MCF 10A (cell line): Measurements from ENCODE around the gene GLCCI1. TPM values are rescaled to one million over a fixed set of nuclear protein-coding genes. Genes with fewer than 3 reads are reported as not detected.

ENCODE experiments used
- BruUV-seq: library from RNA; stranded (reverse); fragments of 400-500 nt; replicated peaks from 2 replicates; lab custom pipeline; 2021; lab: Mats Ljungman, UMichigan
- CTCF ChIA-PET: fragments of 300-600 bp; sonication (Branson Sonifier 250); formaldehyde crosslinking; extraction: SDS; loops from one replicate; lab custom pipeline; 2021; ENCODE audit warnings: antibody characterized with exemption, inconsistent platforms; lab: Yijun Ruan, JAX
- POLR2A ChIA-PET: fragments of 300-600, 350-650 bp; sonication (Branson Sonifier 250); formaldehyde crosslinking; extraction: SDS; loops from one replicate; lab custom pipeline; 2020; ENCODE audit warnings: antibody characterized with exemption, inconsistent platforms; lab: Yijun Ruan, JAX
- DNase-seq: peaks from one replicate; pipeline ENCODE4 v3.0.0-alpha.2; 2018; ENCODE audit not compliant: unreplicated experiment
- H3K27ac Mint-ChIP-seq: one replicate; pipeline ENCODE4 v1.8.0; 2022; ENCODE audit warnings: mild to moderate bottlenecking, low read depth, mixed read lengths; ENCODE audit not compliant: unreplicated experiment
- H3K27me3 Mint-ChIP-seq: one replicate; pipeline ENCODE4 v1.8.0; 2022; ENCODE audit warnings: mixed read lengths; ENCODE audit not compliant: insufficient read depth, unreplicated experiment
- H3K36me3 Mint-ChIP-seq: one replicate; pipeline ENCODE4 v1.8.0; 2022; ENCODE audit warnings: mild to moderate bottlenecking, moderate library complexity, mixed read lengths; ENCODE audit not compliant: insufficient read depth, unreplicated experiment
- H3K4me1 Mint-ChIP-seq: one replicate; pipeline ENCODE4 v1.8.0; 2022; ENCODE audit warnings: mixed read lengths; ENCODE audit not compliant: insufficient read depth, unreplicated experiment
- H3K4me3 Mint-ChIP-seq: one replicate; pipeline ENCODE4 v1.8.0; 2022; ENCODE audit warnings: mild to moderate bottlenecking, moderate library complexity, mixed read lengths; ENCODE audit not compliant: unreplicated experiment
- H3K9me3 Mint-ChIP-seq: one replicate; pipeline ENCODE4 v1.8.0; 2022; ENCODE audit warnings: mixed read lengths; ENCODE audit not compliant: unreplicated experiment
- intact Hi-C: fragments of 100-400 bp; cut with micrococcal nuclease; formaldehyde crosslinking; loops from 2 replicates; pipeline ENCODE4 v1.14.1; 2022
- total RNA-seq: library from RNA; stranded (reverse); gene quantifications from 2 replicates; pipeline ENCODE4 v1.2.3, GENCODE V29; 2022
- TF ChIP-seq, protein P1 (sequence below): fragments of 200-600 bp; IDR thresholded peaks from one replicate; pipeline ENCODE4 v1.8.0; 2022; ENCODE audit warnings: antibody characterized with exemption, mild to moderate bottlenecking; ENCODE audit not compliant: unreplicated experiment

GLCCI1 gene
- total RNA-seq, 1 experiment from 2014 or later: 5.3 TPM

DNA sequence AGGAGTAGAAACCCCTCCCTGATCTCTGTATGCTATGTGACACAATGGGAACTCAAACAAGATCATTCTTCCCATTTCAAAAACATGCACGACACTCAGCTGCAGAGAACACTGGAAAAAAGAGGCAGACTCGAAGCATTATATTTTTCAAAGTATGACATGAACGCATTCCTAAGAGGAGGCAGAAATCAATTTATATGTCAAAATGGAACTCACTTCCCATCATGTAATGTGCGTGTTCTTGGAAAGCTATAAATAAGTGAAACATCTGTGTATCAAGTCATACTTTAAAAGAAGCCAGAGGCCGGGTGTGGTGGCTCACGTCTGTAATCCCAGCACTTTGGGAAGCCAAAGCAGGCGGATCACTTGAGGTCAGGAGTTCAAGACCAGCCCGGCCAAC is 150.7 kb downstream of the GLCCI1 start:
- BruUV-seq: no TSS peak
- H3K4me3 Mint-ChIP-seq: no peak overlapping the region
- TF ChIP-seq, protein P1, sequence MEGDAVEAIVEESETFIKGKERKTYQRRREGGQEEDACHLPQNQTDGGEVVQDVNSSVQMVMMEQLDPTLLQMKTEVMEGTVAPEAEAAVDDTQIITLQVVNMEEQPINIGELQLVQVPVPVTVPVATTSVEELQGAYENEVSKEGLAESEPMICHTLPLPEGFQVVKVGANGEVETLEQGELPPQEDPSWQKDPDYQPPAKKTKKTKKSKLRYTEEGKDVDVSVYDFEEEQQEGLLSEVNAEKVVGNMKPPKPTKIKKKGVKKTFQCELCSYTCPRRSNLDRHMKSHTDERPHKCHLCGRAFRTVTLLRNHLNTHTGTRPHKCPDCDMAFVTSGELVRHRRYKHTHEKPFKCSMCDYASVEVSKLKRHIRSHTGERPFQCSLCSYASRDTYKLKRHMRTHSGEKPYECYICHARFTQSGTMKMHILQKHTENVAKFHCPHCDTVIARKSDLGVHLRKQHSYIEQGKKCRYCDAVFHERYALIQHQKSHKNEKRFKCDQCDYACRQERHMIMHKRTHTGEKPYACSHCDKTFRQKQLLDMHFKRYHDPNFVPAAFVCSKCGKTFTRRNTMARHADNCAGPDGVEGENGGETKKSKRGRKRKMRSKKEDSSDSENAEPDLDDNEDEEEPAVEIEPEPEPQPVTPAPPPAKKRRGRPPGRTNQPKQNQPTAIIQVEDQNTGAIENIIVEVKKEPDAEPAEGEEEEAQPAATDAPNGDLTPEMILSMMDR: no peak
- H3K36me3 Mint-ChIP-seq: peaks cover 5% of the 10 kb centered on the region
- POLR2A ChIA-PET: no interaction called here
- H3K27ac Mint-ChIP-seq: no peak overlapping the region
- CTCF ChIA-PET: interaction anchor here (0.6 to 0.7 kb wide), 2 partner anchors 177 kb away, joined by 3 read pairs; no protein-coding TSS in a partner anchor
- intact Hi-C loops: no loop called here
- H3K4me1 Mint-ChIP-seq: no peaks in the 10 kb centered on the region
- no peaks in the 10 kb centered on the region for H3K9me3 Mint-ChIP-seq
- DNase-seq: no peak
- H3K27me3 Mint-ChIP-seq: no peaks in the 10 kb centered on the region

DNA sequence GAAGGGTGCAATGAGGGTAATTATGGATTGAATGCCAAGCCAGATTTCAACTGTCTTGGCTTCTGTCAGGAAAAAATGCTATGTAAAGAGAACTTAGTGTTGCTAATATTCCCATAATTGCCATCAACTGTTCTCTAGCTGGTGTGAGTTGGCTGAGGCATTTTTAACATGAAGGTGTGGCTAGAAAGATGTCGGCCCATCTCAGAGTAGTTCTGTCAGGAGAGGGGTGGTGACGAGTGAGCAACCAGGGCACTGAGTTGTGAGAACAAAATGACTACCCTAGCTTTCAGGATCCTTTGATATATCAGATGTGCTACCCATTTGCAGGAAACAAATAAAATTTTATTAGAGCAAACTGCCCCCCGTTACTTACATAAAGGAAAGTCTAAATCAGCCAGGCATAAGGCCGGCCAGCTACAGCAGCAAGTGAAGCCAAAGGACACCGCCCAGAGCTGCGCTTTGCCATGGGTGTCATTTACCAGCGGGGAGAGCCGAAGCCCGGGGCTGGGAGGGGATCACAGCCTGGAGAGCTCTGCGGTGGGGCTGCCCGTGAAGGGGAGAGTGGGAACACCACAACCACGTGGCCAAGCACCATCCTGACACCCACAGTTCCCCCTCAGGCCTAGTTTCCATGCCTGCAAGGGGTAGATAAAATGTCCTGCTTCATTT is 151.9 kb downstream of the GLCCI1 start:
- BruUV-seq: no TSS peak
- Mint-ChIP-seq H3K4me1 (no peaks in the 10 kb centered on the region), H3K36me3 (peaks cover 5% of the 10 kb centered on the region), H3K9me3 (no peaks in the 10 kb centered on the region), H3K27ac (no peak overlapping the region), H3K27me3 (no peaks in the 10 kb centered on the region), H3K4me3 (no peak overlapping the region)
- TF ChIP-seq, protein P1: no peak
- ChIA-PET POLR2A (interaction anchor here (0.6 to 0.7 kb wide), 2 partner anchors 73 to 1418 kb away, joined by 3 read pairs; no protein-coding TSS in a partner anchor), CTCF (interaction anchor here (0.6 kb wide), 1 partner anchor 69 kb away, joined by 3 read pairs; no protein-coding TSS in a partner anchor)
- intact Hi-C loops: no loop called here
- no peak for DNase-seq

DNA sequence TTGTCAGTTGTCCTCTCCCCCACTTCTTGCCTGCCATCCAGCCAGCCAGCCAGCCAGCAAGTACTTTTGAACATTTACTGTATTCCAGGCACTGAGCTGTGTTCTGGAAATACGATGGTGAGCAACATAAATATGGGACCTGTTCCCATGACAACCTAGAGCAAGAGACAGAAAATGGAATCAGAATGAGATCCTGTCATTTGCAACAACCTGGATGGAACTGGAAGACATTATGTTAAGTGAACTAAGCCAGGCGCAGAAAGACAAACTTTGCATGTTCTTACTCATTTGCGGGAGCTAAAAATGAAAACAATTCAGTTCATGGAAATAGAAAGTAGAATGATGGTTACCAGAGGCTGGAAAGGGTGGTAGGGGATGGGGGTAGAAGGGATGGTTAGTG is 152.6 kb downstream of the GLCCI1 start:
- Mint-ChIP-seq H3K4me3 (no peak overlapping the region), H3K27ac (no peak overlapping the region), H3K36me3 (peaks cover 5% of the 10 kb centered on the region), H3K4me1 (no peaks in the 10 kb centered on the region), H3K27me3 (no peaks in the 10 kb centered on the region), H3K9me3 (no peaks in the 10 kb centered on the region)
- ChIA-PET POLR2A (interaction anchor here (0.7 kb wide), 1 partner anchor 74 kb away, joined by 3 read pairs; no protein-coding TSS in a partner anchor), CTCF (interaction anchor here (0.6 kb wide), 1 partner anchor 69 kb away, joined by 3 read pairs; no protein-coding TSS in a partner anchor)
- TF ChIP-seq, protein P1: no peak
- BruUV-seq: no TSS peak
- DNase-seq: no peak
- intact Hi-C loops: no loop called here

DNA sequence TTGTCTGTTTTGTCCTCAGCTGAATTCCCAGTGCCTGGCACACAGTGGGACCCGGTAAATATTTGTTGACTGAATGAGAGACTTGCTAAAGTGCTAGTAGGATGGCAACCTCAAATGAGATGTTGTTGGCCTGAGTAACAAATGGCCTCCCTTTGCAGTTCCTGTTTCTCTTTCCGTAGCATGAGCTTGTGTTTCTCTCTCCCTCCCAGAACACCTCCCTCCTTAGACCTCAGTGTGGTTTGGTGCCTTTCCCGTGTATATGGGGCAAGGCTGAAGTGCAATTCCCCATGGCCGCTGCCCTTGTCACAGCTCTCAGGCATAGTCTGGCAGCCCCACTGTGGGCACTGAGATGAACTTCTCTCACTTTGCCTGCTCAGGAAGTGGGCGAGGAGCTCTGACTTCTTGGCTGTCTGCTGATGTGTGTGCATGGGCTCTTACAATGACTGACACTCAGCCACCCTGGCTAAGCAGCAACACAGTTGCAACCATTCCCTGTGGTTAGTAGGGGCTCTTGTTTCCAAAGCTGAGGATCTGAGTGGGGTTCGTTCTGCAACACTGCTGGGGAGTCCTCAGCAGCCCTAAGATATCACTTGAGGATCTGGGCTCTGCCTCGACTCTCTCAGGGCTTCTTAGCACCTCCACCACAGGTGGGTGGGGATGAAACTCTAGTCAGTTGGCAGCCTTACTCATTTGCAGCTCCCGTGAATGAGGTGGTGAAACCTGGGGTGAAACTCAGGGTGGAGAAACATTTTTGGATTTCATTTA is 157.3 kb downstream of the GLCCI1 start:
- no peaks in the 10 kb centered on the region for H3K27me3 Mint-ChIP-seq
- ChIA-PET POLR2A (no interaction called here), CTCF (no interaction called here)
- intact Hi-C loops: no loop called here
- no peak for DNase-seq
- H3K4me3 Mint-ChIP-seq: no peak overlapping the region
- H3K4me1 Mint-ChIP-seq: no peaks in the 10 kb centered on the region
- TF ChIP-seq, protein P1: no peak
- H3K36me3 Mint-ChIP-seq: peaks cover 5% of the 10 kb centered on the region
- no TSS peak for BruUV-seq
- no peak overlapping the region for H3K27ac Mint-ChIP-seq
- H3K9me3 Mint-ChIP-seq: no peaks in the 10 kb centered on the region
